AG20443 (cell line): Measurements from ENCODE around the gene DSCAML1.
"Not testable (repeated sequence)": the region's sequence is repeated elsewhere in the genome, so short reads cannot be mapped to it uniquely, and the experiment has no call there.

Experiments used
- DNase-seq: peaks from one replicate; pipeline ENCODE4 v3.0.0; 2012; ENCODE audit warnings: low spot score, mixed read lengths

DSCAML1 gene

DNA sequence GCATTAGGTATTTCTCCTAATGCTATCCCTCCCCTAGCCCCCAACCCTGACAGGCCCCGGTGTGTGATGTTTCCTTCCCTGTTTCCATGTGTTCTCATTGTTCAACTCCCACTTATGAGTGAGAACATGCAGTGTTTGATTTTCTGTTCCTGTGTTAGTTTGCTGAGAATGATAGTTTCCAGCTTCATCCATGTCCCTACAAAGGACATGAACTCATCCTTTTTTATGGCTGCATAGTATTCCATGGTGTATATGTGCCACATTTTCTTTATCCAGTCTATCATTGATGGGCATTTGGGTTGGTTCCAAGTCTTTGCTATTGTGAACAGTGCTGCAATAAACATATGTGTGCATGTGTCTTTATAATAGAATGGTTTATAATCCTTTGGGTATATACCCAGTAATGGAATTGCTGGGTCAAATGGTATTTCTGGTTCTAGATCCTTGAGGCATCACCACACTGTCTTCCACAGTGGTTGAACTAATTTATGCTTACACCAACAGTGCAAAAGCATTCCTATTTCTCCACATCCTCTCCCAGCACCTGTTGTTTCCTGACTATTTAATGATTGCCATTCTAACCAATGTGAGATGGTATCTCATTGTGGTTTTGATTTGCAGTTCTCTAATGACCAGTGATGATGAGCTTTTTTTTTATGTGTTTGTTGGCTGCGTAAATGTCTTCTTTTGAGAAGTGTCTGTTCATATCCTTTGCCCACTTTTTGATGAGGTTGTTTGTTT, 397.7 kb downstream of the DSCAML1 start:
- not testable (repeated sequence) for DNase-seq

DNA sequence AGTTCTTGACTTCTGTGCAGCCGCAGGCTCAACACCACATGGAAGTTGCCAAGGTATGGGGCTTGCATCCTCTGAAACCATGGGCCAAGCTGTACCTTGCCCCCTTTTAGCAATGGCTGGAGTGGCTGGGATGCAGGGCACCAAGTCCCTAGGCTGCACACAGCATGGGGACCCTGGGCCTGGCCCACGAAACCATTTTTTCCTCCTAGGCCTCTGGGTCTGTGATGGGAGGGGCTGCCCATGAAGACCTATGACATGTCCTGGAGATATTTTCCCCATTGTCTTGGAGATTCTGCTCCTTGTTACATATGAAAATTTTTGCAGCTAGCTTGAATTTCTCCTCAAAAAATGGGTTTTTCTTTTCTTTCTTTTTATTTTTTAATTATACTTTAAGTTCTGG, 398.4 kb downstream of the DSCAML1 start:
- DNase-seq, result not testable (repeated sequence)

DNA sequence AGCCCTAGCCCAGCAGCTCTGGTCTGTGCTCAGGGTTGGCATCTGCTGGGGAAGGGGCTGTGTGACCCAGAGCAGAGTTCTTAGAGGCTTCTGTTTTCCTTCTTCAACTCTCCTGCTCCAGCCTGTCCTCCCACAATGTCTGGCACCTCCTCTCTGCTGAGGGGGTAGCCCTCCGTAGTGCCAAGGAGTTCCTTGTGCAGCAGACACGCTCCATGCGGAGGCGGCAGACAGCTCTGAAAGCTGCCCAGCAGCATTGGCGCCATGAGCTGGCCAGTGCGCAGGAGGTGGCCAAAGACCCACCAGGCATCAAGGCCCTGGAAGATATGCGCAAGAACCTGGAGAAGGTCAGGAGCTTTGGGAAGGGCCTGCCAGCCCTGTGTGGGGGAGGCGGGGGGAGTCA, 400.0 kb downstream of the DSCAML1 start:
- DNase-seq, result no peak

DNA sequence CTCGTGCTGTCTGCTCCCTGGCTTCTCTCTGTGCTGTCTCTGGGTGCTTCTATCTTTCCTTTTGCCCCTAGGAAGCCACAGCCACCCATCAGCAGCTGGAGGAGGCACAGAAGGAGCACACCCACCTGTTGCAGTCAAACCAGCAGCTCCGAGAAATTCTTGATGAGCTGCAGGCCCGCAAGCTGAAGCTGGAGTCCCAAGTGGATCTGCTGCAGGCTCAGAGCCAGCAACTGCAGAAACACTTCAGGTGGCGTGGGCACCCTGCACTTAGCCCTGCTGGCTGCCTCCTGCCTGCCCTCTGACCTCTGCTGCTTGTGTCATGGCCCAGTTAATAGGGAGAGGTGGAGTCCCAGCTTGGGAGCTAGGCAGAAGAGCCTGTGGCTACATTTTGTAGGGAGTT, 401.5 kb downstream of the DSCAML1 start:
- DNase-seq, result no peak

DNA sequence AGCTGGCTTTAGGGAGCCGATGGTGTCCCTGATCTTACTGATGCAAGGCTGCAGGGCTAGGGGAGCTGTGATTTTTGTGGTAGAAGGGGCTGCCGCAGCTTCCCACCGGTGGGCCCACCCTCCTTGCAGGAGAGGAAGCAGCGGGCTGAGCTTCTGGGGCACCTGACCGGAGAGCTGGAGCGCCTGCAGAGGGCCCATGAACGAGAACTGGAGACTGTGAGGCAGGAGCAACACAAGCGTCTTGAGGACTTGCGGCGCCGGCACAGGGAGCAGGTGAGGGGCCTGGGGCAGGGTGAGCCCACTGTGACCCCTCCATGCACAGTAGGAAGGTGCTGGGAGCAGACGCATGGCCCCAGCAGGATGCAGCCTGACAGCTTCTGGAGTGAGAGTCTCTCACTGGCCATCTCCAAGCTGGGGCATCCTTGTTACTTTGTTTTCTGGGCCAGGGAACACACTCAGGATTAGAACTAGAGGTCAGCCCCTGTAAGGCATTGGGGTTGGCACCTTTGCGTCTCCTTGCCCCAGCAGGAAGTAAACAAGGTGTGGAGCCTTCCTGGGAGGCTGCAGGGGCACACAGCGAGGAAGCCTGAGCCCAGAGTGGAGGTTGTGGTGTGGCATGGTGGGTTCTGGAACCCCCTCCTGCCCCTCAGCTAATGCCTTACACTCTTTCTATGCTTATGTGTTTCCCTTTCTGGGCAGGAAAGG, 402.6 kb downstream of the DSCAML1 start:
- DNase-seq, result no peak

DNA sequence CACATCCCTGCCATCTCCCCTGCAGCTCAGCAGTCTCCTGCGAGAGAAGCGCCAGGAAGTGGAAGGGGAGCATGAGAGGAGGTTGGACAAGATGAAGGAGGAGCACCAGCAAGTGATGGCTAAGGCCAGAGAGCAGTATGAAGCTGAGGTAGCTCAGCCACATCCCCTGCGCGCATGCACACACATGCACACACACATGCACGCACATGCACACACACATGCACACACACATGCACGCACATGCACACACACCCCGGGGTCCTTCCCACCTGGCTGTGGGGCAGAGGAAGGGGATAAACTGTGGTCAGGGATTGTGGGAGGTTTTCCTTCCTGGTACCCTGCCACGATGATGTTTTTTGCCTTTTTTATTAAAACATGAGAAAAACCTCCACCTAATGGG, 404.0 kb downstream of the DSCAML1 start:
- no peak for DNase-seq

DNA sequence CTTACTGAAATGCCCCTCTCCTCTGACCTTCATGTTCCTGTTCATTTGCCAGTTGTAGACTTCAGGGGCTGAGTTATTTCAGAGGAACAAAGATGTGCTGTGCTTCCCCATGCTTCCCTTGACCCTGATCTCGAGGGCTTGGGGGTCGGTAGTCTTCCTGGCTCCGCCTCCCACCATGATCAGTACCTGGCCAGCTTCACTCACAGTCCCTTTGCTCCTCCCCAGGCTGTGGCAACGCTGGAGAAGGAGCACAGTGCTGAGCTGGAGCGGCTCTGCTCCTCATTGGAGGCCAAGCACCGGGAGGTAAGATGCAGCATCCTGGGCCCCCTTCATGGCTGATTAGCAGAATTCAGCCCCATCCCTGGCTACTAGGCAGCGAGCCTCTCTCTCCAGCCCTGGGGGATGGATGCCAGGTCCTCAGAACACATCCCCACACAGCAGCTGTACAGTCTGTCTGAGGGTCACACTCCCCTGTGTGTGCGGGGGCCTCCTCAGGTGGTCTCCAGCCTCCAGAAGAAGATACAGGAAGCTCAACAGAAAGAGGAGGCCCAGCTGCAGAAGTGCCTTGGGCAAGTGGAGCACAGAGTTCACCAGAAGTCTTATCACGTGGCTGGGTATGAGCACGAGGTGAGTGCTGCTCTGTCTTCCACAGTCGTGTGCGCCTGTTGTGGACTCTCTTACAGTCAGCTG, 404.9 kb downstream of the DSCAML1 start:
- no peak for DNase-seq

DNA sequence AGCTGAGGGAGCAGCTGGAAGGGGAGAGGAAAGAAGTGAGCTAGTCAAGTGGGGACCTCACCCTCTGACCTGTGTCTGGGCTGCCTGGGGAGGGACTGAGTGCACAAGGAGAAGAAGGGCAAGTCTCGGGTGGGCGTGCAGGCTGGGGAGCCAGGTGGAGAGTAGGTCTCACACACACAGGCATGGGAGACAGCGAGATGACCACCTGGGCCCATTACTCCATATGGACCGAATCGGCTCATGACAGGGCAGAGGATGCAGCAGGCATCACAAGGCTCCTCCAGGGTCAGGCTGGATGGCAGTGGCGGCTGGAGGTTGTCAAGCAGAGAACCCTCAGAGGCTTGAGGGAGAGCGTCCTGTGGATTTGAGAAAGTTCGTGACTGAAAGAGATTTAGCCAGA, 405.8 kb downstream of the DSCAML1 start:
- DNase-seq, result no peak

DNA sequence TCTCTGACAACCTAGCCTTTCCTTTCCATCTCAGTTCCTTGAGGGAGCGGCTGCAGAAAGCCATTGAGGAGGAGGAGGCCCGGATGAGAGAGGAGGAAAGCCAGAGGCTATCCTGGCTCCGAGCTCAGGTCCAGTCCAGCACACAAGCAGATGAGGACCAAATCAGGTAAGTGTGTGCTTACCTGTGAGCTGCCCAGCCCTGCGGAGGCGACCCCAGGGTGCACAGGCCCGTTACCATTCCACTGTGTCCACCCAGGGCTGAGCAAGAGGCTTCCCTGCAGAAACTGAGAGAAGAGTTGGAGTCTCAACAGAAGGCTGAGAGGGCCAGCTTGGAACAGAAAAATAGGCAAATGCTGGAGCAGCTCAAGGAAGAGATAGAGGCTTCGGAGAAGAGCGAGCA, 406.3 kb downstream of the DSCAML1 start:
- no peak for DNase-seq

DNA sequence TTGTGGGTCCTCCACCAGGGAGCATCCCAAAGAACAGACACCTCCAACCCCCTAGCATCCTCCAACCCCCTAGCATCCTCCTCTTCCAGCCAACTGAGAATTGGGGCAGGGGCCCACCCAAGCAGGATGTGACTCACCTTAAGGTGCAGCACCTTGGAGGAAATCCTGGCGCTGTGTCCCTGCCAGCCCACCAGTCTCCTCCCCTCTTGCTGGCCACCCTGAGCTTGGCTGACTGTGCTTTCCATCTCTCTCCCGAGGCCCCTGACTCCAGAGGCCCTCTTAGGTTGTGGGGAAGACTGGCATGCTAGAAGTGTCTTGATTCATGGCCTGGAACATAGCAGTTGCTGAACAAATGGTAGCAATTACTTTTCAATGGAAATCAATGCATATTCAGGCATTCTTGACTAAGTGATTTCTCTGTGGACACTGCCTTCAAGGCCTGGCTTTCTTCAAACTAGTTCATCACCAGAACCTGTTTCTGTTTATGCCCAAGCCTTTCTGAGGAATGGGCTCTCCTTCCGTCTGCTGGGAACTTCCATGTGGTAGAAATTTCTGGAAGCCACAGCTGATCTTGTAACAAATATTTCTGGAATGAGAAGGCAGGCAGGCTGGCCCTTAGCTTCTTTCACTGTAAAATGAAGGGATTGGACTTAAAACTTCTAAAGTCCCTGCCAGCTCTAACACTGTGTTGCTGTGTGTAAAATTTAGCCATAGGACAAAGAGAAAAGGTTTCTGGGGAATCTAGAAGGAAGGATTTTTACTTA, 408.8 kb downstream of the DSCAML1 start:
- DNase-seq, result peak; percentile 83

DNA sequence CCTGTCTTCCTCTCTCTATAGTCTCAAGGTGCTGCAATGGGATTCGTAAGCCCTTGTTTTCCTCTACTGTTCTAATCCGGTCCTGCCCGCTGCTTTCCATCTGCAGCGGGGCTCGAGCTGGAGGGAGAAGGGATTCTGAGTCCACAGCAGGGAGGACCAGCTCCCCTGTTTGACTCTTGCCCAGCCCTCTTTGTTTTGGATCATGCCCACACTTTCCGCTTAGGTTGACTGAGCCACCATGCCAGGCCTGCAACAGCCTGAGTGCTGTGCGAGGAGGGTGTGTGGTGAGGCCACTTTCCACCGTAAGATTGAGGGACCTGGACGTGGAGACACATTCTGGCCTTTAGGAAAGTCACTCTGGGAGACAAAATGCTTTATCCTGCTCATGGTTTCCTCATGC, 411.1 kb downstream of the DSCAML1 start:
- no peak for DNase-seq

DNA sequence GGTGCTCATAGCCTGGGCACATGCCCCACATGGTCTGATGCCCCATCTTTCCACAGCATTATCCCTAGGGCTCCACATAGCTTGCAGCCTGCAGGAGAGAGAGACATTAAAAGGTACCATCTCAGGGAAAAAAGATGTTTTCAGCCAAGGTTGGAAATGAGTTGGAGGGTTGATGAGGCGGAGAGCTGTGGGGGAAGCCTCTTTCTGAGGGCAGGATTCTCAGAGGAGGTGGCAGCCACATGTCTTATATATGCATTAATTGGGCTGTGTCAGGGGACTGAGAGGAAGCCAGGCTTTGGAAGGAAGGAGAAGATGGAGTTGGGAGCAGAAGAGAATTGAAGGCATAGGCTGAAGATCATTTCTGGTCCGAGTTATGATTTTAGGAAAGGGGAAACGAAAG, 411.5 kb downstream of the DSCAML1 start:
- no peak for DNase-seq

DNA sequence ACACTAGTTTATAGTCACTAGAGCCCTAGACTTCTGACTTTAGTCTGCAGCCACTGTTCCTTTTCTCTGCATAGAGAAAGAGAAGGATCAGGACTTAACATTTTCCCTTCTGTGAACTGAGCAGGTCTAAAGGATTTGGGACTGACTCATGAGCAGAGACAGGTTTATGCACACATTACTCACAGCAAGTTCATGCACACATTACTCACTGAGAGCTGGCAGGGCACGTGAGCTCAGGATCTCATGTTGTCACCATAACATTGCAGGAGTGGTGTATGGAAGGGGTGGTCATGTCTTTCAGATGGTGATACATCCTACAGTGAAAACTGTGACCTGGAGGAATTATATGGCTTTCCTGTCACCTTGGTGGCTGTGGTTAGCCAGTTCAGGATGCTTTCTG, 413.0 kb downstream of the DSCAML1 start:
- DNase-seq, result peak; percentile 89

DNA sequence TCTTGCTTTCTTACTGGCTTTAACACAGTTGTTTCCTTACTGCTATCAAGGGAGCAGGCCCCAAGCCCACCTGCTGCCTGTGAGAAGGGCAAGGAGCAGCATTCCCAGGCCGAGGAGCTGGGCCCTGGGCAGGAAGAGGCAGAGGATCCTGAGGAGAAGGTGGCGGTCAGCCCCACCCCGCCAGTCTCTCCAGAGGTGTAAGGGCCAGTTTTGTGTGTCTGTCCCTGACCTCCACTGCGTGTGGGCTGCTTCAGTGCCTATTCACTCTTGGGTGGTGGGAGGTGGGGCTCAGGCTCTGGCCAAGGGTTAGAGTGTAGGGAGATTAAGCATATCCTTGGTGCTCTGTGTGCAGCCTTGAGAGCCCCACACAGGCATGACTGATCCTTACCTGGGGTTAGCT, 414.3 kb downstream of the DSCAML1 start:
- DNase-seq, result no peak

DNA sequence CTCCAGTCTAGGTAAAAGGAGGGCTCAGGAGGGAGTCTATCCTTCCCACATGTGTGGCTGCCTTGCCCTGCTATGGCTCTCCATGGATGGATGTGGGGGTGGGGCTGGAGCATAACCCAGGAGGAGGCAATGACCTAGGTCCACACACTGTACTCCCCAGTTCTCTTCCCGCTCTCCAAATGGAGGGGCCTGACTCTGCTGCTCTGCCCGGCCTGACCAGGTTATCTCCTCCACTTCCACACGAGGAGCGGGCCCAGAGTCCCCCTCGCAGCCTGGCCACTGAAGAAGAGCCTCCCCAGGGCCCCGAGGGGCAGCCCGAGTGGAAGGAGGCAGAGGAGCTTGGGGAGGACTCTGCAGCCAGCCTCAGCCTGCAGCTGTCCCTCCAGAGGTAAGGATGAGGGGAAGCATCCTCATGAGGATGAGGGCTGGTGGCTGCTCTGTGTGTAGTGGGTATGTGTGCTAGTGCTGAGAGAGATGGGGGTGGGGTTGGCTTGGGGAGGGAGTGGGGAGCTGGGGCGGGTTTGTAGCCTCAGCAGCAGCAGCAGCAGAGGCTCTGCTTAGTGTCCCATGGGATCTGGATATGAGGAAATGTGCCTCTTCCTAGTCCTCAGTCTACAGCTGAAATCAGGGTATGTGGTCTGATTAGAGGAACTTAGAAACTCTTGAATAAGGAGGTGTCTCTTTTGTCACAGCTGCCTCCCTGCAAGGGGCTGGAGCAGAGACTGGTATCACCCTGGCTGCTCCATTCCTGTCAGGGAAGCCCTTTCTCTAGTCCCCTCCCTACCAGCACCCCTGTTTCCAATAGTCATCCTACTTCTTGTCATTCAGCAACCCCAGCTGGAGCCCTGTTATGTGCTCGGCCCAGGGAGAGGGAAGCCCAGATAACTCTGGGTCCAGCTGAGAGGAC, 415.3 kb downstream of the DSCAML1 start:
- DNase-seq, result no peak

DNA sequence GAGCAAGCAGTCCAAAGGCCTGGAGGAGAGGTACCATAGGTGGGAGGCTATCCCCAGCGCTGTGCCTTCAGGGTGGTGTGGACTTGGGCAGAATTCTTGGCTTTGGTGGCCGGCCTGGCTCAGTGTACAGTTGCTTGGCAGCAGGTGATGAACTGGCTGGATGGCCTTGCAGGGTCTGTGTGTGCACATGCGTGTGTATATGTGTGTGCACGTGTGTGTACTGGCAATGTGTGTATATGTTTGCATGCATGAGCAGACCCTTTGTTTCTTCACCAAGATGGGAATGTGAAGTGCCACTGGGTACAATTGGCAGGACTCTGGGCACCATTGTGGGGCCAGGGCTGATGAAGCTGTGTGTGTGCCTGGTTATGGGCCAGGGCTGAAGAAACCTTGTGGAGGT, 416.3 kb downstream of the DSCAML1 start:
- DNase-seq, result no peak

DNA sequence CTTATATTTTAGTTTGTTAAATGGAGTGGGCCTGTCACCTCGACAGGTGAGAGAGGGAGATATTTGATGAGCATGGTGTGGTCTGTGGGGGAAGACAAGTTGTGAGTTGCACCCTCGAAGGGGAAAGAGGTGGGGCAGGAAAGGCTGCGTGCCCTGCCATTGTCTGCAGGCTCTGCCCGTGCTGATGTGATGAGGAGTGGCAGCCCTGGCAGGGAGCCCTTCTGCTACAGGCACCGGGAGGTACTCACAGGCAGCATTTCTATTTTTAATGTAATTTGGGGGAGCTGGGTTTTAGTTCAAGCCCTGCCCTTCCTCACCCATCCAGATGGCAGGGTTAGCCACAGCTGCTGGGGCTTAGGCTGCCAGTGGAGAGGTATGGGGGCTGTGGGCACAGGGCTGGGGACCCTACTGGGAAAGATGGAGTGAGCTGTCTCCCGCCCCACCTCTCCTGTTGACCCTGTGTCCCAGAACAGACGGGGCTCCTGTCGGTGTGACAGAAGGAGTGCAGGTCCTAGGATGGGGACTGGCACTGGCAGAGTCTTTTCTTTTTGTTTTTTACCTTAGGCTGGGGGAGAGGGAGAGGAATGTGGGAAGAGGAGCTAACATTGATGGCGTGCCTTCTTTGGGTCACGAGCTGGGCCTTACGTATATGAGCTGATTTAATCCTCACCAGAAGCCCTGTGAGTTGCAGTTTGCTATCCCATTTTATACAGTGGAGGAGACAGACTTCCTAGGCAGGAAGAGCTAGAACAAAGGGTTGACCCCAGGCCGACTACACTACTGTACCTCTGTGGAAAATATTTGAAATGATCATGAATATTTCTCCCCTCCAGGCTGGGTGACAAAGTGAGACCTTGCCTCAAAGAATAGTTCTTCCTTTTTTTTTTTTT, 417.8 kb downstream of the DSCAML1 start:
- no peak for DNase-seq
